Left ventricle myocardium superior (tissue), 1 donor: ENCODE data around the gene PKDCC. TPM values are rescaled to one million over a fixed set of nuclear protein-coding genes. Genes with fewer than 3 reads are reported as not detected.

ENCODE experiments used
- total RNA-seq: library from RNA; stranded (reverse); fragmentation: NEBNext Ultra II Directional; extraction: Animal tissue kit (Norgen Biotek cat#: 25700); gene quantifications from one replicate; pipeline ENCODE4 v1.2.1, GENCODE V29; 2021
- donor health status: DM: no; HTN: yes; CAD: no; lungs with severe emphysema.

PKDCC gene
- total RNA-seq, 1 donor from 2014 or later: 77.1 TPM

Other genes with a start within 250 kb of the PKDCC start
- gene EML4, start 121.3 kb downstream of the PKDCC start, total RNA-seq: 4.7 TPM